Activated CD8-positive, alpha-beta memory T cell treated with anti-CD3 and anti-CD28 coated beads, Interleukin-2, amount 50 U/mL, for 24 hours (primary cell): Measurements from ENCODE around the gene SARDH.

Experiments used
- DNase-seq: peaks from one replicate; pipeline ENCODE4 v3.0.0-alpha.2; 2020; ENCODE audit errors: extremely low read depth

Gene SARDH

DNA sequence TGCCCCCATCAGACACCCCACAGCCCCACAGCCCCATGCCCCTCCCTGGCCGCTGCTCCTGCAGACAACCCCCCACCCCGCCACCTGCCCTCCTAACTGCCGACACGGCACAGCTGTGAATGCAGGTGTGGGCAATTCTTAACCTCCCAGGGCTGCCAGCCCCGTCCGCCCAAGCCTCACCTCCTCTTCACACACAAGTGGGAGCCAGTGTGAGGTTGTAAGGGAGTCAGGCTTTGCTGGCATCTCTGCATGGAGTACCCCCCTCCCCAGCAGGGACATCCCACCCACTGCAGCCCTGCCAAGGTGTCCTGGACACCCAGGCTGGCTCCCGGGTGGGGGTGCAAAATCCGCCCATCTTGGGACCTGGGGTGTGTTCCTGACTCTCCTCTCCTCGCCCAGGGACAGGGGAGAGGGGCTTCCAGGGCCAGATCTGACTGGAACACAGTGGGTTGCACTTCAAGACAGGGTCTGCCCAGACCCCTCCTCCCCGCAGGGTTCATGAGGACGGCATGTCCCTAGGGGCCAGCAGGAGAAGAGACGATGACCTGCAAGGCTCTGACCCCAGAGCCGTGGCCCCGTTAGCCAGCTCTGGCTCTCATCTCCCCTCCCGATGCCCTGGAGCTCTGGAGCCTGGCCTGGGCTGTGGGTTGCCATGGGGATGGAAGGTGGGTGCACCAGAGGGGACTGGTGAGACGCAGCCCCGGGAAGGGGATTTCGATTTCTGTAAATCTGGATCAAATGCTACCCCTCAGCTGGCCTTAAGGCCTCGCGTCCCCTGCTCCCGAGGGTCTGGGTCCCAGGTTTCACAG lies 34.4 kb downstream of the SARDH start:
- DNase-seq, result no peak

DNA sequence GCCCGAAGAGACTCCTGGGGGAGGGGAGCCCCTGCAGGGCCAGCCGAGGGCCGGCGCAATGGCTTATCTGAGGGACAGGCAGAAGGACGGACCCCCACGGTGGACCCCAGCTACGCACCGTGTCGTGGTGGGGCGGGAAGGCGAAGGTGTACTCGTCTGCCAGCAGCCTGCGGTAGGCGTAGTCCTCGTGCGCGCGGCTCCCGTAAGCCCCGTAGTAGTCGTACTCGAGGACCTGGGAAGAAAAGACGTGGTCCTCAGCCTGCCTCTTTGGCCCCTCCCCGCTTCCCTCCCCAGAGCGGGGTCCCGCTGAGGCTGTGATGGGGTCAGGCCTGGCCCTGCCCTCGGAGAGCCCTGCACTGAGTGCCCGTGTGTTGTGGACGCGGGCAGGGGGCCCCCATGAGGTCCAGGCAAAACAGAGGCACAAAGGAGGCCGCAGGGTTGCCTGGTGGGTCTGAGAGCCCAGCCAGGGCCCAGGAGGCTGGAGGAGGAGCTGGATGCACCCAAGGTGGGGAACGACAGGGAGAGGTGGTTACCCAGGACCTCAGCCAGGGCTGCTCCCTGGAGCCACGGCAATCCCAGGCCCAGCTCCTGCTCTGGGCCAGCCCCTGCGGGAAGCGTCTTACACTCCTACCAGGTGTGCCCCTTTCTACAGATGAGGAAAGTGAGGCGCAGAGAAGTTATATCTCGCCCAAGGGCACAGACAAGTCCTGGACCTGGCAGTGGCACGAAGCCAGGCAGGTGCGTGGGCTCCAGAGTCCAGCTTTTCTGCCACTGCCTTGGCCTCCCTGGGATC lies 35.2 kb downstream of the SARDH start:
- DNase-seq, result no peak

DNA sequence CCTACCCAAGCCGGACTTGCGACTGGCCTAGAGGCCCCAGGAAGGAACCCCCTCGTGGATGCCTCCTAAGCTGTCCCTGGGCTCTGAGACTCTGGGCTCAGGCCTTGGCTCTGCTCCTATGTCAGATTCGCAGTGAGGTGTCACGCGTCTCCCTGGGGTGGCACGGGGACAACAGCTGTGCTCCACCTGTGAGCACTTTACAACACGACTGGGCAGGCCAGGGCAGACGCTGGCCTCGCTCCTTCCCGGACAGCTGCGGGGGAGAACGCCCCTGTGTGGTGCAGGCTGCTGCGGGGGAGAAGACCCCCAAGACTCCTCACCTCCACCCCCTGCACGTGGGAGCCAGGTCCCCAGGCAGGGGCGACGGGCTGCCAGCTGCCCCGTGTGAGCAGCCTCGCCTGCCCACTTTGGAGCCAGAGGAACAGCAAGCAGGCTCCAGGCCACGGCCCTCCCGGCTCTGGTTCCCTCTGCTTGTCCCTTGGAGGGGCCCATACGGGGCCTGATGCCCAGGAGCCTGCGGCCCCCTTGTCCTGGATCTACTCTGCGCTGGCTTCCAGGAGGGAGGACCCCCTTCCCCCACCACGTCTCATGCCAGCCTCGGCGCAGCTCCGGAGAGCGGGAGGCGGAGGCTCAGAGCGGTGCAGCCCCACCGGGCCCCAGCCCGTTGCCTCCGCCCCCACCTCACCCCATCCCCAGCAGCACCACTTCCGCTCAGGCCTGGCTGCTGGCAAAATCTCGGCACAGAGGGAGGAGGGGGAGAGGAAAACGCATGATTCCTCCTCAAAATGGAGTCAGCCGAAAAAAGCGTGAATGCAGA lies 36.0 kb downstream of the SARDH start:
- DNase-seq, result no peak

DNA sequence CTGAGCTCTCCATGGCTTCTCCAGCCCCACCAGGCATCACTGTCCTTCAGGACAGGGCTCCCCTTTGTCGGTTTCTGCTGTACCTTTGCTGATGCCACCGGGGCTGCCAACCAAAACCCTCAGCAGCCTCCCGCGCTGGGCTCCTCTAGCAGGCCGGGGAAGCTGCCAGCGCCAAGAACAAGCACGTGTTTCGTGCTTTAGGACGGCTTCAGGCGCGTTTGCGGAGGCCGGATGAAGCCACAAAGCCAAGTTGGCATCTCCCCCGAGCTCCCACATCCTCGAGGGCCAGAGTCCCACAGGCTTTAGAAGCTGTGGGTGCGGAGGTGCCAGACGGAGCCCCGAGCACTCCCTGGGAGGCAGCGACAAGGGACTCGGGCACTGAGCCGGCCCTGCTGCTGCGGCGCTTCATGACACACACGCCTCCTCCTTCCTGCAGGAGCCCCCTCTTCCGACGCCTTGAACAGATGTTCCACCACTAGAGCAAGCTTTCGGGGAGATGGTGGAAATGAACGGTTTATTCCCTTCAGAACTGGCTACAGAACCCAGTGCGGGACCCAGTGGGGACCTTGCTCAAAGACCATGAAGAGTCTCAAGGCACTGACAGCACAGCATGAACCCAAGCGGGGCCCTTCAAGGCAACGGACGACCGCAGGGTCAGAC lies 36.7 kb downstream of the SARDH start:
- DNase-seq, result no peak

- no peak for DNase-seq
Observed at GRCh38 chr9:133700819-133701320, 37.3 kb downstream of the SARDH start.

- DNase-seq, result no peak
Observed at GRCh38 chr9:133699546-133699945, 38.6 kb downstream of the SARDH start.

GRCh38 chr9:133696071-133696472 lies 42.1 kb downstream of the SARDH start:
- no peak for DNase-seq

DNA sequence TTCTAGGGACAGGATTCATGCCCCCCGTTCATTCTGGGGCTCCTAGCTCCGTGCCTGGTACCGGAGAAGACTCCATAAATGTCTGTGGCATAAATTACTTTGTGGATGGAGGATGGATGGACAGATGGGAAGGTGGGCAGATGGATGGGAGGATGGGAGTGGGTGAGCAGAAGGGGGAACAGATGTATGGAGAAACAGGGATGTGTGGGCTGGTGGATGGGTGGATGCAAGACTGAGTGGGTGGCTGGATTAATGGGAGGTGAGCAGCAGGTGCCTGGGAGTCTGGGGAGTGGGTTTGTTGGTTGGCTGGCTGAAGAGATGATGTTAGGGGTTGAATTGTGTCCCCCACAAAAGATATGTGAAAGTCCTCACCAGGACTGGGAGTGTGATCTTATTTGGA lies 43.5 kb downstream of the SARDH start:
- no peak for DNase-seq

GRCh38 chr9:133693703-133694529 lies 44.2 kb downstream of the SARDH start:
- DNase-seq, result no peak

DNA sequence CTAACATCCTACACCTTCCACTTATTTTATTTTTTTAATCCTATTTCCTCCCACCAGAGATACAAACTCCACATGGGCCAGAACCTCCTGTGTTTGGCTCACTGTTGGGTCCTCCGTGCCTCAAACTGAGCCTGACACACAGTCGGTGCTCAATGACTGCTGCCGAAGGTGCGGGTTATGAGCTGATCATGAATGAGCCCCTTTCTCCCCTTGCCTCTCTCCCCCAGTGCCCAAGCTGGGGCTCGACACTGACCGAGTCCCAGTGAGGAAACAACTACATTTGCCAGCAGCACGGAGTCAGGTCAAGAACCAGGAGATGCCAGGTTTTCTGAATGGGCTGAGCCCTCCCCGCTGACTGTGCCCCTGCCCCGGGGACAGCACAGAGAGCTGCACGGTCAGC lies 45.0 kb downstream of the SARDH start:
- no peak for DNase-seq

DNA sequence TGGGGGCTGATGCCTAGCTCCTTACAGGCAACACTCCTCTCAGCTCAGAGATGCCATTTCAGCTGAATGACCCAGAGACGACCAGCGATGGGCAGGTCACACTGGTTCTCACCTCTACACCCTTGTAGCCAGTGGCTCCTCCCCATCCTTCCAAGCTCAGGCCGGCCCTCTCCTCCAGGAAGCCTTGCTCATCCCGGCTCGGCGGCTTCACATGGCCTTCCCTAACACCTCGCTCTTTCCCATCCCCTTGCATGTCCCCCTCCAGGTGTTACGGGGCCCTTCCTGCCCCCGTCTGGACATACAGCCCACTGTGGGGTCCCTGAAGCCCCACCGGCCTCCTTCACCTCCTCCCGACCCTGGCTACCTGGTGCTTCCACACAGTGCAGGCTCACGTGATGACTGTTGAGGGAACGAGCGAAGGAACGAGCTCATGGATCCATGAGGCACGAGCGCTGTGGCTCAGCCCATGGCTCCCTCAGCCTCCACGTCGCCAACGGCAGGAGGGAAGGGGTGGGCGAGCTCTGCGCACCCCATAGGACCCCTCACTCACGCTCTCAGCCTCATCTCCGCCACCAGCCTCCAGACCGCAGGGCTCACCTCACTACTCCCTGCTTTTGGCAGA lies 45.7 kb downstream of the SARDH start:
- DNase-seq, result no peak

- no peak for DNase-seq
Observed at GRCh38 chr9:133691626-133692363, 46.4 kb downstream of the SARDH start.

DNA sequence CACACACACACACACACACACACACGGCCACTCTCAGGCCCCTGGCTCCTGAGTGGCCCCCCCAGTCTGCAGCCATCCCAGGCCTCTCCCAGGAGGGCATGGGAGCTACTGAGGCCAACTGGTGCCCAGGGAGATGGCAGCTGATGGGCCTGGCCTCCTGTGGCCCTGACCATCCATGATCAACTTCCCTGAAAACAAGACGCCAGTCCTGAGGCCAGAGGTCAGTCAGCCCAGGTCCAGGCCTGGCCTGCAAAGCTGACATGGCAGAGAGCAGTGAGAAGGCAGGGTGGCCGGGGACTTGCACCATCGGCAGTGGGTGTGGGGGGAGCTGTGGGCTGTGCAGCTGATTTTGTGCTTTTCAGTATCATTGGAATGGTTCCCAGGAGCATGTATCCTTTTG lies 47.0 kb downstream of the SARDH start:
- DNase-seq, result no peak

- DNase-seq, result no peak
Observed at GRCh38 chr9:133690081-133690561, 48.0 kb downstream of the SARDH start.

GRCh38 chr9:133689151-133689763 lies 48.9 kb downstream of the SARDH start:
- DNase-seq, result no peak

DNA sequence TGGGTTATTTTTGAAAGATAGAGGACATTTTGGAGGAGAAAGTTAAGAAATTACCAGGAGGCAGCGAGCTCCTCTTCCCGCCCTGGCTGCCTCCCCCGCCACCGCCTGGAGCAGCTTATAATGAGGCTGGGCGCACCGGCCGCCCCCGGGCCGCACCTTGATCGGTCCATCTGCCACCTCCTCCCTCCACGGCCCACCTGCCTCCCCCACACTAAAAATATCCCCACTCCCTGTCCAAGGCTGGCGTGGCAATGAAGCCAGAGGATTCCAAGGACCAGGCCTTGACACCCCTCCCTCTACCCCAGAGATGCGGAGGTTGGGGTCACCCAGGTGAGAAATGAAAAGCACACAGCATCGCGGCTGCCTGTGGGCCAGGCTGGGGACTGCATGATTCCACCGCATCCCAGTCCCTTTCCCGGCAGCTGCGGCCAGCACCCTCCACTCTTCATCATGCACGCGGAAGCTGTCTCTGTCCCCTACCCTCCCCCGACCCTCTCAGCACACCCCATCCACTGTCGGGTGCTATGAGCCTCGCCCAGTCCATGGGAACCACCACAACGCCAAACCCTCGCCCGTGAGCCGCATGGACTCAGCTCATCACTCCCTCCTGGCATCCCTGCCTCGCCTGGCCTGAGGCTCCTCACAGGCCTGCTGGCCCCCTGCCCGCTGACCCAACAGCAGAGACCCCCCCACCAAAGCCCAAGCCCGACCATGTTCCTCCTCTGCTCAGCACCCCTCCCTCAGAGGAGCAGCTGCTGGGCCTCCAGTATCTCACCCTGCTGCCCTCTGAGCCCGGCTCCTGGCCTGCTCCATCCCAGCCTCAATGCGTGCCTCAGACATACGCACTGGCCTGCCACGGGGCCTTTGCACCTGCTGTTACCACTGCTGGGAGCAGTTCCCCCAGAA lies 50.0 kb downstream of the SARDH start:
- DNase-seq, result no peak

GRCh38 chr9:133686642-133687575 lies 51.2 kb downstream of the SARDH start:
- no peak for DNase-seq
